Activated CD8-positive, alpha-beta memory T cell treated with anti-CD3 and anti-CD28 coated beads, Interleukin-2, amount 50 U/mL, for 4 hours (primary cell): ENCODE data around the gene C1orf167.

Source experiments
- DNase-seq: peaks from one replicate; pipeline ENCODE4 v3.0.0-alpha.2; 2020

C1orf167 gene

DNA sequence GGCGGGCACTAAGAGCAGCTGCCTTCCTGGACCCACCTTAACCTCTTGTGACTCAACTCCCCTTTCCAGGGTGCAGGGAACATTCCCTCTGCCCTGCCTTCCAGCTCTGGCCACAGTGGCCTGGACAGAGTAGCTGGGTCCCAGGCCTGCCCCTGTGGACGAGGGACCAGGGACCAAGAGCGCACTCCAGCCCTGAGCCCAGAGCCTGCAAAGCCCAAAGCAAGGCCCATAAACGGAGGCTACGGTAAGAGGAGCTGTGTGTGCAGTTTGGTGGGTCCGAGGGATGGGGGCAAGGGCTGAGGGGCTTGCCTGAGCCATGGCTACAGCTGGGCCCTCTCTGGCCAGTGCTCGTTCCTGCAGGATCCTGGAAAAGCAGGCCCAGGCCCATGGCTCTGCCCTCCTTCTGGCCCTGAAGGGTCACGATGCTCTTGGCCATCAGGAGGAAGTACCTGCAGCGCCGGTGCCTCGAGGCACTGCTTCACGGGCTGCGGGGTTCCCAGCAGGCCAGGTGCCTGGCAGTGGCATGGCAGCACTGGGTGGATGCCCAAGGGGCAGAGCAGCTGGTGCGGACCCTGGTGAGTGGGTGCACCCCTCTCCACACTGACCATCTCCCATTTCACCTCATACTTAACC is 25.9 kb downstream of the C1orf167 start:
- no peak for DNase-seq

DNA sequence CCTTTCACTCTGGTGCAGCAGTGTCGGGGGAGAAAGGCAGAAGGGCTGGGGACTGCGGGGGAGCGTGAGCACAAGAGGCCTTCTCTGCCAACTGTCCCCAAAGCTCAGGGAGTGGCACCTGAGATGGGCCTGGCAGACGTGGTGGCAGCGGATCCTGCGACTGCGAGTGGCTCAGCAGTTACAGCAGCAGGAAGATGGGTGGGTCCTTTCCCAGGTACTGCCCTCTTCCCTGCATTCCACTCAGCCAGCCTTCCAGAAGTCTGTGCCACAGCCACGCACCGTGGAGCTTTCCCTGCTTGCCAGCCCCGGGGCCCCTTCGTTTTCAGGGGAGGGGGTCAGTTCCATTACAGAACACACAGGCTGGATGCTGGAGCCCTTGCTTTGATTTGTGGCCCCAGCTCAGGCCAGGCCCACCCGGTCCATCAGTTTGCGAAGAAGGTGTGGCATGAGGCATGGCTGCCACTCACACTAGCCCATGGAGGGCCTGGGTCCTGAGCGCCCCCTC is 26.6 kb downstream of the C1orf167 start:
- no peak for DNase-seq

DNA sequence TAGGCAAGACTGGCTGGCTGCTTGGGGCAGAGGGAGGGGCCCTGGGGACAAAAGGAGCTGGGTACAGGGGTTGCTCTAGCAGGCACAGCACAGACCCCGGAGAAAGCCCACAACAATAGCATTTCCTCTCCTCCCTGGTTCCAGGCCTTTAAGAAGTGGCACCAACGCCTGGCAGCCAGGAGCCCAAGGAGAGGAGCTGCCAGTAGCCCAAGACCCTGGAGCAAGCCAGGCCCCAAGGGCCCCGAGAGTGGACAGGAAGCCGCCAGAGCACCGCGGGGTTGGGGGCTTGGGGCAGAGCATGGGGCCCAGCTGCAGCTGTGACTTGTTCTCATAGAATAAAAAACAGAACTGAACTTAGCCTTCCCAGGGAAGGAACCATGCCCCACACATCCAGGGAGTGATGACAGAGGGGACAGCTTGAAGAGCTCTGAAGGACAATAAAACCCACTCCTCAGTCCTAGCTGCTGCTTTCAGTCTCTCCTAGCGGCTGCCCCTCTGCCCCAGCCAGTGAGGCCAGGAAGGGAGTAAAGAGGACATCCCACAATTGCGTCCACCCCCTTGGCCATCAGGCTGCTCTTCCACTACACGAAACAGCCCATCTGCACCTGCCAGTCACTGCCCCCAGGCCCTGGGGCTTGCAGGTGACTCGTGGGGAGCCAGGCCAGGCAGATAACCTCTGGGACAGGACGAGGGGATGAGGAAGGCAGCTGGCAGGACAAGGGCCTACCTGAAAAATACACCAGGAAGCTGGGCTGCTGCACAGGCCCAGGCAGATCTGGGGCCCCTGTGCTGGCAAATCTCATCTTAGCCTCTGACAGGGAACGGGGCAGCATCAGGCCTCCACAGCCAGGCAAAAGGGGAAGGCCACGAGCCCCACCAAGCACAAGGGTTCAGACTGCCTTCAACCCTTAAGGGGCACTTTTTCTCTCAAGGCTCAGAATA is 27.4 kb downstream of the C1orf167 start:
- DNase-seq = no peak

DNA sequence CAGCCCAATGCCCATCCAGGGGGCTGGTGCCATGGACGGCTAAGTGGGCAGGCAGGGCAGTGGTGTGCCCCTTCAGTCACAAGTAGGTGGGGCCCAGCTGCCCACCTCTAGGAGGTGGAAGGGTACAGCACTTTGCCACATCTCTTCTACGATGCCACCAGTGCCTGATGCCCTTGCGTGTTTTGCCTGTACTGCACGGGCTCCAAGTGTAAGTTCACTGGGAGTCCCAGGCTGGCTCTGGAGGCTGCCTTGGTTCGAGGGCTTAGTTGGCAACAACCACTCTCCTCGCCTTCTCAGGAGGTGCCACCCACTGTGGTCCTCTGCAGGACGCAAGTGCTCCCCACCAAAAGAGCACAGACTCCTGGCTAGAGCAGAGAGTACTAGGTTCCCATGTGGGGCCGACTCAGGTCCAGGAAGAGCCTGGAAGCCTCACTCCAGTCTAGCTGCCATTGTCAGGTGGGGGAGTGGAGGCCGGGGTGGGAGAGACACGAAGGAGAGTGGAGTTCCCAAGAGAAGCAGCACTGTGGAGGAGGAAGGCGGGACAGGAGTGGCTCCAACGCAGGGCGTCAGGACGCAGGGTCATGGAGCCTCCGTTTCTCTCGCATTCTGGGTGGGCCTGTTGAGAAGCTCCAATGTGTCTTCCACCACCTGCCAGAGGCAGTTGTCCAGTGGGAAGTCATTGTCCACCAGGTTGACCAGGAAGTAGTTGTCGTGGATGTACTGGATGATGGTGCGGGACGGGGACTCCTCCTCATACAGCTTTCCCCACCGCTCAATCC is 28.3 kb downstream of the C1orf167 start:
- DNase-seq = no peak

DNA sequence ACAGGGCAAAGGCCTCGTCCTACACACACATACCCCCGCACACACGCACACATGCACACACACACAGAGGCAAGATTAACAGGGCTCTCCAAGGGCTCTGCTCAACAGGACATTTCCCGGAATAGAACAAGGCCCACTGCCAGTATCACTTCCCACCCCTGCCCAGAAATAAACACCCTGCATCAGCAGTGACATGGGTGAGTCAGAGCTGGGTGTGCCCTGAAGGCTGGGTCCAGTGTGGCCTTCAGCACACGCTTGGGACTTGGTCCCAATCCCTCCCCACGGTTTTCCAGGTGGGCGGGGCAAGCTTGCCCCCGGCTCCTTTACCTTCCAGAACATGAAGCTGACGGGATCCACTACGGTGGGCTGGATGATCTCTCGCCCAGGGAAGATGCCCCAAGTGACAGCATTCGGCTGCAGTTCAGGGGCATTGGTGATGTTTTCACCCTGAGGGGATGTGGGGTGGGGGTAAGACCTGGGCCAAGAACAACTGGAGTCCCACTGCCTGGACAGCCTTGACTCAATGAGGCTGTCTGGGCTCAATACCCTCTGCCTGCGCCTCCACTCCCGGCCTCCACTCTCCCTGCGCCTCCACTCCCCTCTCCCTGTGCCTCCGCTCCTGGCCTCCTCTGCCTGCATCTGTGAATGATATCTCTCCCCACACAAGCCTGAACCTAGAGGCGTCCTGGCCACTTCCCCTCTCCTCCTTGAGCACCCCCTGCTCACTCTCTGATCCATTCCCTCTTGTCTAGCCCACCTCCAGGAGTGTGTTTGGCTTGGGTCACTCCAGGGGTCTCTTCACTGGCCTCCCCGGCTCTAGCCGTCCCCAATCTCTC is 29.1 kb downstream of the C1orf167 start:
- no peak for DNase-seq

DNA sequence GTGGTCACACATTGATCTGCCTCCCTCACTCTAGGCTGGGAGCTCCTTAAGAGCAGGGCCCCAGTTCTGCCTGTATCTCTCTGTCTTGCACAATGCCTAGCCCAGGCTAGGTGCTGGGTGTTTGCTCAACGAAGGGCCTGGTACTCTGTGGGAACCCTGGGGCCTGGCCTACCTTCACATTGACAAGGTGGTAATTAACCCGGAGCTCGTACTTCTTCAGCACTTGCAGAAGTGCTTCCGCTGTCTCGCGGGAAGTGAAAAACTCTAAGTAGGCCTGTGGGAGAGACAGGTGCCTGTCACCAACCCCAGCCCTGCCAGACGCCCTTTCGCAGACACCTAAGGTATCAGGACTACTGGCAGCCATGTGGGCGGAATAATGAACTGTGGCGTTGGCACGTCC is 30.1 kb downstream of the C1orf167 start:
- DNase-seq = no peak

- no peak for DNase-seq
These were observed 31.8 kb downstream of the C1orf167 start for GRCh38 chr1:11793819-11794218.

GRCh38 chr1:11794446-11795237 is 32.6 kb downstream of the C1orf167 start:
- no peak for DNase-seq

DNA sequence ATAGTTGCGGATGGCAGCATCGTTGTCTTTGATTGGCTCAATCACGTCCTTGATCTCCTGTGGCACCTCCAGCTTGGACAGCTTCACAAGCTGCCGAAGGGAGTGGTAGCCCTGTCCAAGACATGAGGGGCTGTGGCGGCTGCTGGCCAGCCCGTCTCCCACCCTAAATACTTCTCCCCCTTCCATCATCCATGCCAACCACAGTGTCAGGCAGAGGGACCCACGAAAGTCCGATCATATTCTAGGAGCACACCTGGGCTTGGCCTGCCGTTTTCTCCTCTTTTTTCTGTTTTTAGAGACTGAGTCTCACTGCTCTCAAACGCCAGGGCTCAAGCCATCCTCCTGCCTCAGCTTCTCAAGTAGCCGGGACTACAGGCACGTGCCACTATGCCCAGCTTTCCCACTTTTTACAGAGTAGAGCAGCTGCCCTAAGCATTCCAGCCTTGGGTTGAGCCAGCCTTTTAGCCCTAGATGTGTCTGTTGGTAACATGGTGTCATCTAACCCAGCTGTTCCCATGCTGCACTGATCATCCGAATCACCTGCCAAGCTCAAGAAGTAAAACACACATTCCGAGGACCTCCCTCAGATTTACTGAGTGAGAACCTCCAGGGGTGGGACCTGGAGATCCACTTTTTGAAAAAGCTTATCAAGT is 33.4 kb downstream of the C1orf167 start:
- no peak for DNase-seq

GRCh38 chr1:11796036-11796828 is 34.2 kb downstream of the C1orf167 start:
- DNase-seq = no peak

- no peak for DNase-seq
These were observed 35.7 kb downstream of the C1orf167 start for GRCh38 chr1:11797525-11798216.

DNA sequence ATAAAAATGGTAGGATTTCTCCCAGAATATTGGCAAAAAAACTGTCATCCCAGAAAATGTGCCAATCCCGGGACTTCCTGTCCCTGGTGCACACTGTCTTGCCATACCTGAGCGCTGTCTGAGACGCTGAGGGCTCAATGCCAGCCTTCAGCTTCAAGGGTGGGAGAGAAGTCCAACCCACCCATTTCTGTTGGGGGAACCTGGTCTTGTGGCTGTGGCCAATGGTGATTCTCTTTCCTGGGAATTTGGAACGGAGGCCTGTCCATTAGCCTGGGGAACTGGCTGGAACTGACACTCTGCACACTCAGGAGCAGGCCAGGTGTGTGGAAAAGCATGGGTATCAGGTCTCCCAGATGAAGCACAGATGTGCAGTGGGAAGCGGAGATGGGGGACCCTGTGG is 37.1 kb downstream of the C1orf167 start:
- DNase-seq = no peak

DNA sequence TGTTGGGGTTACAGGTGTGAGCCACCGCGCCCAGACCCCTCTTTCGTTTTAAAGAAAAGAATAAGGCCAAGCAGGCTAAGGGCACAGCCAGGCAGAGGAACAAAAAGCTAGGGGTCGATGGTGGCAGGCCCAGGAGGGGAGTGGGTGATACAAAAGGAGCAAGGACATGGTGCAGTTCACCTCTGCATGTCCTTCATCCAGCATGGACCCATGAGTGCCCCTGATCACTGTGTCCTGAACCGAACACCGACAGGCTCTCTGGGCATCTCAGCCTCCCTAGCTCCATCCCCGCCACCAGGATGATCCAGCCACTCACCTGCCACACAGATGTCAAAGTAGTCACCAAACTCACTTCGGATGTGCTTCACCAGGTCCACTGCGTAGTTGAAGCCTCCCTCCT is 37.9 kb downstream of the C1orf167 start:
- DNase-seq = no peak

DNA sequence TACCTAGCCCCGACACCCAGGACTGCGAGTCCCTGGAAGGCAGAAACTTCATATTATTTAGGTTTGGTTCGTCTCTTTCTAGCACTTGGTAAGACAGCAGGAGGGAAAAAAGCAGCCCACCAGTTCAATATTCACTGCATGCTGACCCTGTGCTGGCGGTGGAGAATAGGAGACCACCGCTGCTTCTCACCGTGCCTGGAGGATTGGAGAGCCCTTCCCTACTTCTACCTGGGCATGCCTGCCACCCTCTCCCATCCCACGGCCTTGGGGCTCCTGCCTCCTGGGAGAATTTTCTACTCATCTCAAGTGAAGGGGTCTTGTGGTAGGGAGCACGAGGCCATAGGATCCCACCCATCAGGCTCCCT is 38.4 kb downstream of the C1orf167 start:
- DNase-seq = no peak

DNA sequence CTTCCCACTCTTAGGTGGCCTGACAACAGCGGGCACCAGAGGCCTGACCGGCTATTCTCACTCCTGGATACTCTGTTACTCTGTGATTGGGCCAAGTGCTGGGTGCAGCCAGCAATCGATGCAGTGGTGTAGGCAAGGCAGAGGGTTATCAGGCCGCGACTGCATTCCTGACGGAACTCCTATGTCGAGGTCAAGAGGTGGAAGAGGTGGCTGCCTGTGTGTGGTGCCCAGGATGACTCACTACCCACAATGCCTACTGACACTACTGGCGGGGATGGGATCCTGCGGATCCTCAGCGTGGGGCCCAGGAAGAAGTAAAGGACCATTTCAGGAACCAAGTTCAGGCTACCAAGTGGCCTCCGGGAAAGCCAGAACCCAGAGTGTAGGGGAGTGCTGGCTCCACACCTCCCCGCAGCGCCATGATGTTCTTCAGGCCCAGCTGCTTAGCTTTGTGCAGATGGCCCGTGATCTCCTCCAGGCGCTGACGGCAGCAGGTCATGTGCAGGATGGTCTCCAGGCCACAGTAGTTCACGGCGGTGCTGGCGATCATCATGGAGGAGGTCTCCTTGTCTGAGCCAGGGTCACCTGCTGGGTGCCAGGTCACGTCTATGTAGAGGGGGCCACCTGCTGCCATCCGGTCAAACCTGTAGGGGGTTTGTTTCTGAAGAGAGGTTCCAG is 38.9 kb downstream of the C1orf167 start:
- DNase-seq = no peak

- DNase-seq = no peak
These were observed 40.6 kb downstream of the C1orf167 start for GRCh38 chr1:11802616-11802972.

GRCh38 chr1:11802973-11803885 is 41.2 kb downstream of the C1orf167 start:
- DNase-seq = peak; percentile 71
